Measurements from ENCODE around the gene AIFM2.

The AIFM2 gene

DNA sequence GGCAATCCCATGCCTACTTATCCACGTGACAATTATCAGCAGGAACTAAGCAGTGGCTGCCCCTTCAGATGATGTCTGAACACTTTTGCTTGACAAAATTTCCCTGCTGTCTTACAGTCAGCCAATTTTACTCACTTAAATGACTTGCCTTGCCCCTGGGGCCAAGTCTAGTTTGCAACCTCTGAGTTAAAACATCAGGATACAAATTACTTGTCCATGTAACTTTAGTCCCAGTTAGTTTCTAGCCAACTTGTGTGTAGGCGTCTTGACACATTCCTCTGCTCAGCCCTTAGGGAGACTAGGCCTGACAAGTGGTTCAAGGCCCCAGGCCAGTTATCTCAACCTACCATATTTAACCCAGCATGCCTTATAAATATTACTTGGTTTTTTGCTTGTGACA lies 25.5 kb upstream of the AIFM2 start:
- TF ChIP-seq EZH2phosphoT487 (IDR thresholded peaks at IDR 0.05; ENCODE audit: low read depth) = no peak
- TF ChIP-seq, protein P1, sequence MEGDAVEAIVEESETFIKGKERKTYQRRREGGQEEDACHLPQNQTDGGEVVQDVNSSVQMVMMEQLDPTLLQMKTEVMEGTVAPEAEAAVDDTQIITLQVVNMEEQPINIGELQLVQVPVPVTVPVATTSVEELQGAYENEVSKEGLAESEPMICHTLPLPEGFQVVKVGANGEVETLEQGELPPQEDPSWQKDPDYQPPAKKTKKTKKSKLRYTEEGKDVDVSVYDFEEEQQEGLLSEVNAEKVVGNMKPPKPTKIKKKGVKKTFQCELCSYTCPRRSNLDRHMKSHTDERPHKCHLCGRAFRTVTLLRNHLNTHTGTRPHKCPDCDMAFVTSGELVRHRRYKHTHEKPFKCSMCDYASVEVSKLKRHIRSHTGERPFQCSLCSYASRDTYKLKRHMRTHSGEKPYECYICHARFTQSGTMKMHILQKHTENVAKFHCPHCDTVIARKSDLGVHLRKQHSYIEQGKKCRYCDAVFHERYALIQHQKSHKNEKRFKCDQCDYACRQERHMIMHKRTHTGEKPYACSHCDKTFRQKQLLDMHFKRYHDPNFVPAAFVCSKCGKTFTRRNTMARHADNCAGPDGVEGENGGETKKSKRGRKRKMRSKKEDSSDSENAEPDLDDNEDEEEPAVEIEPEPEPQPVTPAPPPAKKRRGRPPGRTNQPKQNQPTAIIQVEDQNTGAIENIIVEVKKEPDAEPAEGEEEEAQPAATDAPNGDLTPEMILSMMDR (IDR thresholded peaks at IDR 0.05; ENCODE audit: low read depth, low read length) = no peak
- no peak overlapping the region for H3K4me2 ChIP-seq (ENCODE audit: low read length)
- peaks cover 6% of the 10 kb centered on the region for H3K4me1 ChIP-seq (ENCODE audit: low read length)
- no peak overlapping the region for H3K27ac ChIP-seq (ENCODE audit: low read length)
- no peak overlapping the region for H3K4me3 ChIP-seq (ENCODE audit: low read length)
- no peak overlapping the region for H3K9ac ChIP-seq (ENCODE audit: low read length)
- H3K9me3 ChIP-seq (ENCODE audit: insufficient read depth, low read length) = no peaks in the 10 kb centered on the region
- no peak overlapping the region for H2AFZ ChIP-seq (ENCODE audit: low read depth, low read length)
- peaks cover 16% of the 10 kb centered on the region for H4K20me1 ChIP-seq (ENCODE audit: insufficient read depth, low read length)
- H3K79me2 ChIP-seq (ENCODE audit: low read length) = peaks cover 22% of the 10 kb centered on the region
- peaks cover 35% of the 10 kb centered on the region for H3K36me3 ChIP-seq (replicated peaks; ENCODE audit: low read depth, low read length)
- H3K27me3 ChIP-seq (ENCODE audit: low read depth, low read length) = no peaks in the 10 kb centered on the region

DNA sequence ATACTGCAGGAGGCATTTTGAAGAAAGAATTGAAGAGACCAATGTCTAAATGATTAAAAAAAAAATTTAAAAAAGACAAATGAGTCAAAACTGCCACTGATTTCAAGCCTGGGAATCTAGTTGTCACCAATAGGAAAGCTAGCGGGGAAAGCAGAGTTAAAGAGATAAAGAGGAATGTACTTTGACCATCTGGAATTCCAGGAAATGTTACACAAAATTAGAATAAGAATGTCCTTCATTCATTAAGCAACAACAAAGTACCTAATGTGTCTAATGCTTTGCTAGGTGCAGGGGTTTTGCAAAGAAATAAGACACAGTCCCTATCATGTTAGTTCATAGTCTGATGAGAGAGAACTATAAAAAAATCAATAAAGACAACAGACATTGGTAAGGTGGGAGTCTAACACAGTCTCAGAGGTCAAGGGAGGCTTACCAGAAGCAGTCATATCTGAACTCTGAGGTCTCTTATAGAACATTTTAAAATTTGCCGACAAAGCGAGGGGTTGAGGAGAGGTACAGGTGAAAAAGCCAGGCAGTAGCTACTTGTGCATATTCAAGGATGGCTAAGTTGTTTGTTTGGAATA lies 22.7 kb upstream of the AIFM2 start:
- TF ChIP-seq EZH2phosphoT487 (IDR thresholded peaks at IDR 0.05; ENCODE audit: low read depth) = no peak
- TF ChIP-seq, protein P1 (IDR thresholded peaks at IDR 0.05; ENCODE audit: low read depth, low read length) = no peak
- no peaks in the 10 kb centered on the region for H3K9me3 ChIP-seq (ENCODE audit: insufficient read depth, low read length)
- H3K4me3 ChIP-seq (ENCODE audit: low read length) = no peak overlapping the region
- no peaks in the 10 kb centered on the region for H4K20me1 ChIP-seq (ENCODE audit: insufficient read depth, low read length)
- H3K79me2 ChIP-seq (ENCODE audit: low read length) = no peaks in the 10 kb centered on the region
- no peak overlapping the region for H3K27ac ChIP-seq (ENCODE audit: low read length)
- H3K4me2 ChIP-seq (ENCODE audit: low read length) = no peak overlapping the region
- no peak overlapping the region for H2AFZ ChIP-seq (ENCODE audit: low read depth, low read length)
- H3K36me3 ChIP-seq (replicated peaks; ENCODE audit: low read depth, low read length) = peaks cover 37% of the 10 kb centered on the region
- H3K4me1 ChIP-seq (ENCODE audit: low read length) = no peaks in the 10 kb centered on the region
- no peaks in the 10 kb centered on the region for H3K27me3 ChIP-seq (ENCODE audit: low read depth, low read length)
- no peak overlapping the region for H3K9ac ChIP-seq (ENCODE audit: low read length)

DNA sequence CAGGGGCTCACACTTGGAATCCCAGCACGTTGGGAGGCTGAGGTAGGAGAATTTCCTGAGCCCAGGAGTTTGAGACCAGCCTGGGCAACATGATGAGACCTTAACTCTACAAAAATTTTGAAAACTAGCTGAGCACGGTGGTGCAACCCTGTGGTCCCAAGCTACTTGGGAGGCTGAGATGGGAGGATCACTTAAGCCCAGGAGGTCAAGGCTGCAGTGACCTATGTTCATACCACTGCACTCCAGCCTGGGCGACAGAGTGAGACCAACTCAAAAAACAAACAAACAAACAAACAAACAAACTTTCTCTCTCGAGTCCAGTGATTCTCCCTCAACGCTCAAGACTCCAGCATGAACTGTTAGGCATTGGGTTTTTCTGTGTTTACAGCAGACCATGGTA lies 15.9 kb upstream of the AIFM2 start:
- TF ChIP-seq, protein P1 (IDR thresholded peaks at IDR 0.05; ENCODE audit: low read depth, low read length) = no peak
- no peak for TF ChIP-seq EZH2phosphoT487 (IDR thresholded peaks at IDR 0.05; ENCODE audit: low read depth)
- H3K9ac ChIP-seq (ENCODE audit: low read length) = no peak overlapping the region

DNA sequence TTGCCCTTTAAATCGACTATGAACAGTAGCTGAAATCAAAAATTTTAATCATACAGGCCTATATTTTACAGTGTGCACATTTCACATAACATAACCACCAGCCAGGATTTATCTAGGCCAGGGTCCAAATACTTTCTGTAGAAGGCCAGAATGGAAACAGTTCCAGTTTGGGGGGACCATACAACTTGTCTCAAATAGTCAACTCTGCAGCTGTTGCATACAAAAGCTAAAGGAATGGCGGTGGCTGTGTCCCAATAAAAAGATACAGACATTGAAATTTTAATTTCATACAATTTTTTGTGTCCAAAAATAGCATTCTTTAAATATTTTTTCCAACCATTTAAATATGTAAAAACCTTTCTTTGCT lies 14.6 kb upstream of the AIFM2 start:
- Histone ChIP-seq H3K9me3 (ENCODE audit: insufficient read depth, low read length) (no peaks in the 10 kb centered on the region), H4K20me1 (ENCODE audit: insufficient read depth, low read length) (no peaks in the 10 kb centered on the region), H3K79me2 (ENCODE audit: low read length) (peaks cover 13% of the 10 kb centered on the region), H2AFZ (ENCODE audit: low read depth, low read length) (no peak overlapping the region), H3K9ac (ENCODE audit: low read length) (peak overlapping the region; percentile 66), H3K4me2 (ENCODE audit: low read length) (peak overlapping the region; percentile 92), H3K27me3 (ENCODE audit: low read depth, low read length) (no peaks in the 10 kb centered on the region), H3K27ac (ENCODE audit: low read length) (no peak overlapping the region), H3K36me3 (replicated peaks; ENCODE audit: low read depth, low read length) (peaks cover 1% of the 10 kb centered on the region), H3K4me3 (ENCODE audit: low read length) (peak overlapping the region; percentile 94), H3K4me1 (ENCODE audit: low read length) (peaks cover 9% of the 10 kb centered on the region; the same call in 1 of the 2 replicates)
- no peak for TF ChIP-seq EZH2phosphoT487 (IDR thresholded peaks at IDR 0.05; ENCODE audit: low read depth)
- TF ChIP-seq, protein P1 (IDR thresholded peaks at IDR 0.05; ENCODE audit: low read depth, low read length) = no peak

More for the DNA sequence above, 15.9 kb upstream of the AIFM2 start:
- Histone ChIP-seq H3K4me2 (ENCODE audit: low read length) (no peak overlapping the region), H3K36me3 (replicated peaks; ENCODE audit: low read depth, low read length) (peaks cover 14% of the 10 kb centered on the region), H3K4me1 (ENCODE audit: low read length) (peaks cover 9% of the 10 kb centered on the region; the same call in 1 of the 2 replicates), H3K79me2 (ENCODE audit: low read length) (peaks cover 13% of the 10 kb centered on the region), H2AFZ (ENCODE audit: low read depth, low read length) (no peak overlapping the region), H3K27ac (ENCODE audit: low read length) (no peak overlapping the region), H3K4me3 (ENCODE audit: low read length) (no peak overlapping the region), H3K27me3 (ENCODE audit: low read depth, low read length) (no peaks in the 10 kb centered on the region), H4K20me1 (ENCODE audit: insufficient read depth, low read length) (no peaks in the 10 kb centered on the region), H3K9me3 (ENCODE audit: insufficient read depth, low read length) (no peaks in the 10 kb centered on the region)
